Lower leg skin (tissue), 3 donors: ENCODE measurements around the gene MUC20.

Source experiments
- POLR2A ChIP-seq, 2 donors: fragments of 450-650 bp; IDR thresholded peaks; one replicate each; pipeline ENCODE4 v1.6.1; 2016 to 2017; ENCODE audit warnings: antibody characterized with exemption in 2 of 2, mild to moderate bottlenecking in 1 of 2, moderate library complexity in 1 of 2
- TF ChIP-seq, protein P1 (sequence below), 3 donors: fragments of 450-650 bp; IDR thresholded peaks; one replicate each; pipeline ENCODE4 v1.5.1; 2016; ENCODE audit warnings: antibody characterized with exemption in 3 of 3, mild to moderate bottlenecking in 3 of 3, moderate library complexity in 2 of 3

DNA sequence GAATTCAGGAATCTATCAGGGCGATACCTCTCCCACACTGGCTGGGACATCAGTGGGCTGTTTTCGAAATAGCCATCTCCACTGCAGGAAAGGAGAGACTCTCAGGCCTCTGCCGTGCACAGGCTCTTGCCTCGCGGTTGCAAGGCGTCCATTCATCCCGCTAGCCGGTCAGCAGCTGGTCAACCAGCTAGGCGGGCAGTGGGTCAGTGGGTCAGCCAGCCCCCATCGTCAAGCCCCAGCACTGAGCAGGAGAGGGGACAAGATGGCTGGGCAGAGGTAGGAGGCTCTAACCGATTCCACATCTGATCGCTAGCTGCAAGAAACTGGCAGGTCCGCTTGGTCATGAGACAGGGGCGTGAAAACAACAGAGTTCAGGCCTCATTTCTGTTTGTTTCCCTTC is 45.9 kb downstream of the MUC20 start:
- TF ChIP-seq, protein P1, sequence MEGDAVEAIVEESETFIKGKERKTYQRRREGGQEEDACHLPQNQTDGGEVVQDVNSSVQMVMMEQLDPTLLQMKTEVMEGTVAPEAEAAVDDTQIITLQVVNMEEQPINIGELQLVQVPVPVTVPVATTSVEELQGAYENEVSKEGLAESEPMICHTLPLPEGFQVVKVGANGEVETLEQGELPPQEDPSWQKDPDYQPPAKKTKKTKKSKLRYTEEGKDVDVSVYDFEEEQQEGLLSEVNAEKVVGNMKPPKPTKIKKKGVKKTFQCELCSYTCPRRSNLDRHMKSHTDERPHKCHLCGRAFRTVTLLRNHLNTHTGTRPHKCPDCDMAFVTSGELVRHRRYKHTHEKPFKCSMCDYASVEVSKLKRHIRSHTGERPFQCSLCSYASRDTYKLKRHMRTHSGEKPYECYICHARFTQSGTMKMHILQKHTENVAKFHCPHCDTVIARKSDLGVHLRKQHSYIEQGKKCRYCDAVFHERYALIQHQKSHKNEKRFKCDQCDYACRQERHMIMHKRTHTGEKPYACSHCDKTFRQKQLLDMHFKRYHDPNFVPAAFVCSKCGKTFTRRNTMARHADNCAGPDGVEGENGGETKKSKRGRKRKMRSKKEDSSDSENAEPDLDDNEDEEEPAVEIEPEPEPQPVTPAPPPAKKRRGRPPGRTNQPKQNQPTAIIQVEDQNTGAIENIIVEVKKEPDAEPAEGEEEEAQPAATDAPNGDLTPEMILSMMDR (IDR thresholded peaks at IDR 0.05): no peak
- no peak for TF ChIP-seq POLR2A (IDR thresholded peaks at IDR 0.05)
